Colonic mucosa (tissue), 4 donors: ENCODE data around the gene CACNA2D2. TPM values are rescaled to one million over a fixed set of nuclear protein-coding genes. Genes with fewer than 3 reads are reported as not detected.

Experiments used
- DNase-seq: peaks from one replicate; pipeline ENCODE4 v3.0.0-alpha.2; 2020
- H3K27ac ChIP-seq: fragments of 200-600 bp; one replicate; pipeline ENCODE4 v1.8.0; 2021
- H3K27me3 ChIP-seq: fragments of 200-600 bp; one replicate; pipeline ENCODE4 v1.8.0; 2021
- H3K36me3 ChIP-seq: fragments of 200-600 bp; one replicate; pipeline ENCODE4 v1.8.0; 2021
- H3K4me1 ChIP-seq: fragments of 200-600 bp; one replicate; pipeline ENCODE4 v1.8.0; 2021; ENCODE audit warnings: mild to moderate bottlenecking
- H3K4me3 ChIP-seq: fragments of 200-600 bp; one replicate; pipeline ENCODE4 v1.8.0; 2021
- H3K9ac ChIP-seq, 2 donors: one replicate each; pipeline ENCODE4 v1.7.0; 2013; ENCODE audit warnings: control low read depth in 2 of 2, low read depth in 2 of 2, low read length in 2 of 2
- H3K9me3 ChIP-seq: fragments of 200-600 bp; one replicate; pipeline ENCODE4 v1.8.0; 2021
- CTCF ChIP-seq: fragments of 200-600 bp; IDR thresholded peaks from one replicate; pipeline ENCODE4 v1.8.0; 2022; ENCODE audit warnings: antibody characterized with exemption, mild to moderate bottlenecking
- intact Hi-C: fragments of 100-400 bp; cut with DNase I; formaldehyde crosslinking; loops from one replicate; pipeline ENCODE4 v1.14.1; 2022
- total RNA-seq, 2 donors: library from RNA; stranded (reverse); fragmentation: NEBNext Ultra II Directional in 1 of 2; extraction: Animal tissue kit (Norgen Biotek cat#: 25700) in 1 of 2; gene quantifications; one replicate each; pipeline ENCODE4 v1.2.1, GENCODE V29; 2021
- donor health status: healthy.
- donor health status: DM: no; HTN: no; CAD: no.
- donor health status: DM: no; HTN: no; CAD: no.

Gene CACNA2D2
- total RNA-seq, 2 donors from 2014 or later, result 2.4 to 3.3 TPM

- H3K9me3 ChIP-seq, result no peaks in the 10 kb centered on the region
- H3K4me3 ChIP-seq, result no peak overlapping the region
- H3K27me3 ChIP-seq, result no peaks in the 10 kb centered on the region
- H3K9ac ChIP-seq, result no peak overlapping the region
- no peaks in the 10 kb centered on the region for H3K4me1 ChIP-seq
- no peak for DNase-seq
- no peak for TF ChIP-seq CTCF
- no peak overlapping the region for H3K27ac ChIP-seq
- no peaks in the 10 kb centered on the region for H3K36me3 ChIP-seq
- intact Hi-C loops, result no loop called here
Observed at GRCh38 chr3:50430950-50431435, 72.4 kb downstream of the CACNA2D2 start.

GRCh38 chr3:50430191-50430590, 73.2 kb downstream of the CACNA2D2 start:
- H3K27me3 ChIP-seq, result no peaks in the 10 kb centered on the region
- H3K9me3 ChIP-seq, result no peaks in the 10 kb centered on the region
- no peak overlapping the region for H3K27ac ChIP-seq
- no peak overlapping the region for H3K4me3 ChIP-seq
- intact Hi-C loops, result no loop called here
- TF ChIP-seq CTCF, result no peak
- H3K36me3 ChIP-seq, result no peaks in the 10 kb centered on the region
- no peak for DNase-seq
- H3K9ac ChIP-seq, result no peak overlapping the region
- H3K4me1 ChIP-seq, result no peaks in the 10 kb centered on the region

- no peaks in the 10 kb centered on the region for H3K36me3 ChIP-seq
- H3K9ac ChIP-seq, result no peak overlapping the region
- TF ChIP-seq CTCF, result no peak
- no peaks in the 10 kb centered on the region for H3K9me3 ChIP-seq
- DNase-seq, result no peak
- H3K4me3 ChIP-seq, result no peak overlapping the region
- no peaks in the 10 kb centered on the region for H3K27me3 ChIP-seq
- intact Hi-C loops, result no loop called here
- no peak overlapping the region for H3K27ac ChIP-seq
- H3K4me1 ChIP-seq, result no peaks in the 10 kb centered on the region
Observed at GRCh38 chr3:50428007-50428633, 75.3 kb downstream of the CACNA2D2 start.

GRCh38 chr3:50427217-50427616, 76.2 kb downstream of the CACNA2D2 start:
- no peaks in the 10 kb centered on the region for H3K9me3 ChIP-seq
- no peaks in the 10 kb centered on the region for H3K36me3 ChIP-seq
- no peaks in the 10 kb centered on the region for H3K4me1 ChIP-seq
- intact Hi-C loops, result no loop called here
- no peak overlapping the region for H3K4me3 ChIP-seq
- H3K27ac ChIP-seq, result no peak overlapping the region
- no peaks in the 10 kb centered on the region for H3K27me3 ChIP-seq
- no peak overlapping the region for H3K9ac ChIP-seq
- DNase-seq, result no peak
- TF ChIP-seq CTCF, result no peak

- H3K9me3 ChIP-seq, result no peaks in the 10 kb centered on the region
- H3K4me1 ChIP-seq, result no peaks in the 10 kb centered on the region
- intact Hi-C loops, result no loop called here
- no peak for DNase-seq
- no peak overlapping the region for H3K9ac ChIP-seq
- no peak for TF ChIP-seq CTCF
- no peaks in the 10 kb centered on the region for H3K27me3 ChIP-seq
- no peaks in the 10 kb centered on the region for H3K36me3 ChIP-seq
- no peak overlapping the region for H3K27ac ChIP-seq
- H3K4me3 ChIP-seq, result no peak overlapping the region
Observed at GRCh38 chr3:50425911-50426310, 77.5 kb downstream of the CACNA2D2 start.
